Measurements from ENCODE around the gene HSPA1A.

HSPA1A gene

GRCh38 chr6:31865205-31866118 is 50.1 kb downstream of the HSPA1A start:
- no peak for DNase-seq (ENCODE audit: low spot score)
